ENCODE measurements around the gene TSC2. TPM values are rescaled to one million over a fixed set of nuclear protein-coding genes. Genes with fewer than 3 reads are reported as not detected.

TSC2 gene
- total RNA-seq, 1 donor from 2014 or later = 64.1 TPM

- TF ChIP-seq CTCF (conservative IDR thresholded peaks at IDR 0.05; ENCODE audit: low read depth, low read length) = no peak
- no peak overlapping the region for H3K4me3 ChIP-seq (ENCODE audit: low read depth, low read length)
- no peak for DNase-seq (ENCODE audit: low read depth)
These were observed 9.7 kb downstream of the TSC2 start for GRCh38 chr16:2057438-2057837.

GRCh38 chr16:2058420-2058819 lies 10.6 kb downstream of the TSC2 start:
- H3K4me3 ChIP-seq (ENCODE audit: low read depth, low read length) = no peak overlapping the region
- TF ChIP-seq CTCF (conservative IDR thresholded peaks at IDR 0.05; ENCODE audit: low read depth, low read length) = no peak
- no peak for DNase-seq (ENCODE audit: low read depth)

GRCh38 chr16:2058872-2059271 lies 11.1 kb downstream of the TSC2 start:
- TF ChIP-seq CTCF (conservative IDR thresholded peaks at IDR 0.05; ENCODE audit: low read depth, low read length) = no peak
- H3K4me3 ChIP-seq (ENCODE audit: low read depth, low read length) = no peak overlapping the region
- DNase-seq (ENCODE audit: low read depth) = no peak

GRCh38 chr16:2060346-2060745 lies 12.6 kb downstream of the TSC2 start:
- no peak overlapping the region for H3K4me3 ChIP-seq (ENCODE audit: low read depth, low read length)
- DNase-seq (ENCODE audit: low read depth) = no peak
- TF ChIP-seq CTCF (conservative IDR thresholded peaks at IDR 0.05; ENCODE audit: low read depth, low read length) = no peak

GRCh38 chr16:2061023-2061422 lies 13.2 kb downstream of the TSC2 start:
- no peak for DNase-seq (ENCODE audit: low read depth)
- H3K4me3 ChIP-seq (ENCODE audit: low read depth, low read length) = no peak overlapping the region
- TF ChIP-seq CTCF (conservative IDR thresholded peaks at IDR 0.05; ENCODE audit: low read depth, low read length) = no peak

- no peak for TF ChIP-seq CTCF (conservative IDR thresholded peaks at IDR 0.05; ENCODE audit: low read depth, low read length)
- no peak for DNase-seq (ENCODE audit: low read depth)
- no peak overlapping the region for H3K4me3 ChIP-seq (ENCODE audit: low read depth, low read length)
These were observed 13.7 kb downstream of the TSC2 start for GRCh38 chr16:2061526-2061925.

GRCh38 chr16:2062801-2063200 lies 15.0 kb downstream of the TSC2 start:
- no peak for TF ChIP-seq CTCF (conservative IDR thresholded peaks at IDR 0.05; ENCODE audit: low read depth, low read length)
- DNase-seq (ENCODE audit: low read depth) = no peak
- no peak overlapping the region for H3K4me3 ChIP-seq (ENCODE audit: low read depth, low read length)

Data from epithelial cell of proximal tubule (primary cell).